22Rv1 (cell line): ENCODE measurements around the gene PNP.

ENCODE experiments used
- CTCF ChIP-seq: fragments of 450-650 bp; IDR thresholded peaks from 2 replicates; pipeline ENCODE4 v1.5.1; 2017; ENCODE audit warnings: mild to moderate bottlenecking
- ZFX ChIP-seq: fragments of 450-650 bp; IDR thresholded peaks from 2 replicates; pipeline ENCODE4 v1.6.1; 2017; ENCODE audit warnings: antibody characterized with exemption, borderline replicate concordance

GRCh38 chr14:20429801-20430669 lies 39.2 kb upstream of the PNP start:
- TF ChIP-seq CTCF (no peak), ZFX (no peak)
